Ramos (cell line): Measurements from ENCODE around the gene NOTUM.
"Not testable (repeated sequence)": the region's sequence is repeated elsewhere in the genome, so short reads cannot be mapped to it uniquely, and the experiment has no call there.

Source experiments
- in situ Hi-C: fragments of 300-500 bp; cut with MboI; formaldehyde crosslinking; loops from one replicate; pipeline ENCODE4 v1.14.3; 2022; ENCODE audit warnings: low sequenced_read_pairs; ENCODE audit not compliant: unreplicated experiment

Gene NOTUM

DNA sequence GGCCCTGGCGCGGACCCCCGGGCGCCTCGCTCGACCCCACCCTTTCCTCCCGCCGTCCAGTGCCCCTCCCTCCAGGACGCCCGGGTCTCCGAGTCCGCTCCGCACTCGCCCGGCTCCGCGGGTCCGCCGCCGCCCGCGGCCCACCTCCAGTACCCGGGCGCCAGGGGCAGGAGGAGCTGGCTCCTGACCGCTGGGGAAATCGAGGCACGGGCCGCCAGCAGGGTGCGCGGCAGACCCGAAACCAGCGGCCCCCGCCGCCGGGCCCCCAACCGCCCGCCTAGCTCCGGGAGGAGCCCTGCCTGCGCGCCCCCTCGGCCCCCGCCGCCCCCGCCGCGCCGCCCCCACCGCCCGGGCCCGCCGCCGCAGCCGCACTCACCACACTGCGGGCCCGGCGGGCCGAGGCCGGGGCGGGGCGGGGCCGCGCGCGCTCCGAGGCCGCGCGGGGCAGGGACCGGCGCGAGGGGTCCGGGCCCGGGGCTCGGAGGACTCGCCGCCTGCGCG lies 33.8 kb downstream of the NOTUM start:
- in situ Hi-C loops, result no loop called here

DNA sequence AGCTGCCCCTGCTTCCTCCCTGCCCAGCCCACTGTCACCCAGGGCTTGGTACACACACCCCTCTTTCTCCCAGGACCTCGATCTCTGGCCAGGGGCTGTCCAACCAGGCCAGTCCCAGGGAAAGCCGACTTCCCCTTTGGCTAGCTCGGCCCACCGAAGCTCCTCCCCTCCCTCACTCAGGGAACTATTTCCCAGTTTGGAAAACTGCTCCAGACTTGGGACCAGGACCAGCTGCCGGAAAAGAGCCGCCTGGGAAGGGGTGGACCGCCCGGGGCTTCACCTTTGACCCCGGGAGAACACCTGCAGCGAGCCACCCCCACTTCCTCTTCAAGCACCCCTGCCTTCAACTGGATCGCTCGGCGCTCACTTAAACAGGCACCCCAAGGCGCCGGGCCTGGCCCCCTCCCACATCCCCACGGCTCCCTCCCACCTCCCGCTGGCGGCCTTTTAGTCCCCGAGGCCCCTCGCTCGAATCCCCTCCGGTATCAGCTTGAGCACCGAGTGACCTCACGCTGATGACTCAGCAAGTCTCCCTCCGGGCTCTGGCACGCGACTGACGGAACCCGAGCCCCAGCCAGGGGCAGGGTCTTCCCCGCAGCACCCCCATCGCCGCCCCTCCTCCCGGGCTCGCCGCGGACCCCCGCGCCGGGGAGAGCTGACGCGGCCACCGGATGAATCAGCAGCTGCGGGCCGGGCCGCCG lies 34.4 kb downstream of the NOTUM start:
- in situ Hi-C loops, result no loop called here

DNA sequence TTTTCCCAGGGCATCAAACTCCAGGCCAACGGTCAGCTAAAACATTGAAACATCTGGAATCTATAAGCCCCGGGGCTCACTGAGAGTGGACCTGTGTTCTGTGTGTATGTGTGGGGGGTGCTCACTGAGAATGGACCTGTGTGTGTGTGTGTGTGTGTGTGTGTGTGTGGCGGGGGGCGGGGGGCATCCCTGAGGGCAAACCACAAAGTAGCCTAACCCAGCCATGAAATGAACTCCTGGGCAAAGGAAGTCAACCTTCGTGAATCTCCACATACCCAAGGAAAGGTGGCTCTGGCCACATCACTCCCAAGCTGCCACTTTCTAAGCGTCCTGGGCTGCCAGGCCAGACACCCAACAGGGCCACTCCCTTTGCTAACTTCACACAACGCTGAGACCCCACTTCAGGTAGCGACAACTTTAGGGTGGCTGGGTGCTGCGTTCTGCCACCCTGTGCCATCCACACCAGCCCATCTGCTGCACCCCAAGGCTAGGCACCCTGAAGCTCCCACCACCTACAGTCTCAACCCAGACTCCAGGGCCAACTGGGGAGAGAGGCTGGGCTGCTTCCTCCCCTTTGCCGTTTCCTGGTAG lies 35.0 kb downstream of the NOTUM start:
- in situ Hi-C loops, result no loop called here

DNA sequence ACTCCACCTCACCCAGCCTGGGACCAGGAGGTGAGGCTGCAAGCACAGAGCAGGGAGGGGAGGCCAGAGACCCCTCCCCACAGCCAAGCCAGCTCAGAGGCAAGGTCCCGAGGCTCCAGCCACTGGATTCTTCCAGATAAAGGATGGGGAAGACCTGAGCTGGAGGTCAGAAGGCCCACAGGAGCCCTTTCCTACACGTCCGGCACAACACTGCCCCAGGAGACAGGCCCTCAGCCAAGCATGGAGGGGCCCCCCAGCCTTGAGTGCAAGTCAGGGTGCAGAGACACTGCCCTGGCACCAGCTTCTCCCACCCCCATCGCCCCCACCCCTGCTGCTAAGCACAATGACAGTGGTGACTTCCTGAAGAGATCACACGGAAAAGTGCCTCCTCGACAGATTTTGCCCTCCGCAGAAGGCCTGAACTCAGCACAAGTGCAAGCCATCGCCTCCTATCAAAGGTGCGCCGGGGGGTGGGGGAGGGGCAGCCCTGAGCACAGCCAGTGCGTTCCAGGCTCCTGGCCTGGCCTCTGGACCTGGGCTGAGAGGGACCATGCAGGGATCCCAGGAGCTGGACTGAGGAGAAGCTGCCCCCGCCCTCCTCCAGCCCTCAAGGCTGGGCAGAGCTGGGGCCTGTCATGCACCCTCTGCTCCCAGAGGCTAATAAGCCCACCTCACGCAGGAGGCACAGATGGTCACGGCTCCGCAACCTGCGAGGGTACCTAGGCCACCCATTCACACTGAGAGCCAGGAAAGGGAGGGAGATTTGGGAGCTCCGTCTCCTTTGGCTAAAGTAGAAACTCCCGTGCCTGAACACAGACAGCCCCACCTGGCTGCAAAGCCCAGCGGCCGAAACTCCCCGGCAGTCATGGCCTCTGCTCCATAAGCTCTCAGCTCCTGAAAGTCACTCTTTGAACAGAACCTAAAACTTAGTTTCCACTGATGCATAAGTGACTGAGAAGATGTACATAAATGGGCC lies 36.1 kb downstream of the NOTUM start:
- in situ Hi-C loops, result no loop called here

DNA sequence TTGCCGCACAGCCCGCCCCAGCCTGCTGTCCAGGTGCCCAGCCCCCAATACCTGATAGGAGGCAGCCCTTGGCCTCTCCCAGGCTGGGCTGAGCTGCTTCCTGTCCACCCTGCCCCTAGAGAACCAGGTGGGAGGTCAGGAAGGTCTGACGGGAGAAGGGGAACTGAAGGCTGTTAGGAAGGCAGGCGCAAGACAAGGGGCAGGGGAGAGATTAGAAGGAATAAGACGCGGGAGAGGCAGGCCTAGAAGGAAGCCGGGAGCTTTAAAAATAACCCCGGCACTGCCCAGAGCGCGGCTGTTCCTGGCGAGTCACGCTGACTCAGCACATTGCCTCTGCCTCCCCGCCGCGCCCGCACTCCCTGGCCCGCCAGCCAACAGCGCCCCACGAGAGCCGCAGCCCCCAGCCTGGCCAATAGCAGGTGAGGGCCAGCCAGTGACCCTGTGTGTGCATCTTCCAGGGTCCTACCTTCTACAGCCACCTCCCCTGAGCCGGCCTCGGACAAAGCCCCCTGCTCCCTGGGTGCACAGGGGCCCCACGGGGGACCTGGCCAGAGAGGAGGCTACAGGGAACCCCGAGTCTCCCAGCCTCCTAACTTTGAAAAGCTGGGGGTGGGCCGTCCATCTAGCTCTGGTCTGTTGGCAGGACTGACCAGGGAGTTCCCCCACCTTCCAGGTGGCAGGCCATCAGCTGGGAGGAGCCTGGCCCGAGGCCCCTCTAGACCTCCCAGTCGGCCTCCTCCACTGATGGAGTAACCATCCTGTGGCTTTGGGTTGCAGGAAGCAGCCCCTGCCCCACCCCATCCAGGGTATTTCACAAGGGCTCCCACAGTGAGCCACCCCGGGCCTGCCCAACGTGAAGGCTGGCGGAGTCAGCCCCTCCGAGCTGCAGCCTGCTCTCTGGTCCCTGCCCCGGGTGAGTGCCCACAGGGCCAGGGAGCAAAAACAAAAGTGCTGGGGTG lies 37.4 kb downstream of the NOTUM start:
- in situ Hi-C loops, result no loop called here

DNA sequence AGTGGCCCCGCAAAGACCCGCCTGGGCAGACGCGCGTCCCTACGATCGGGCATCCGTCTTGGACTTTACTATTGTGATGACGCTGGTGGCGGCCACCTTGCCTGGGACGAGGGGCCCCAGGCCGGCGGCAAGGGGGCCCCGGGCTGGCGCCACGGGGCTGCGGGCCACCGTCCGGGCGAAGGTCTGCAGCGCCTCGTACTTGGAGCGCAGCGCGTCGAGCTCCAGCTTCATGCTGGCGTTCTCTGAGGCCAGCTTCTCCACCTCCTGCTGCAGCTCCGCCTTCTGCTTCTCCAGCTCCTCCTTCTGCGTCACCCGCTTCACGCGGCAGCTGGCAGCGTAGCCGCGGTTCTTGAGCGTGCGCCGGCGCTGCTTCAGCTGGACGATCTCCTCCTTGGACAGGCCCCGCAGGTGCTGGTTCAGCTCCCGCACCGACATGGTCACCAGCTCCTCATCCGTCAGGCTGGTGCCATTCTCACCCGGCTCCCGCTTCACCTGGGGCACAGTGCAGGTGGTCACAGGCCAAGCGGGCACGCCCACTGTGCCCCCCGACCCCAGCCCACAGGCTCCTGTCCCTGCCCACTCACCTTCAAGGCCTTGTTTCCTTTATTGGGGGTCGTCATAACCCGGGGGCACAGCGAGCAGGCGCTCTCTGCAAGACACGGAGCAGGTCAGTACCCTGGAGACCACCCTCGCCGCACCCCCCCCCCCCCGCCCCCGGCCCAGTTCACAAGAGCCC lies 38.3 kb downstream of the NOTUM start:
- in situ Hi-C loops, result no loop called here

DNA sequence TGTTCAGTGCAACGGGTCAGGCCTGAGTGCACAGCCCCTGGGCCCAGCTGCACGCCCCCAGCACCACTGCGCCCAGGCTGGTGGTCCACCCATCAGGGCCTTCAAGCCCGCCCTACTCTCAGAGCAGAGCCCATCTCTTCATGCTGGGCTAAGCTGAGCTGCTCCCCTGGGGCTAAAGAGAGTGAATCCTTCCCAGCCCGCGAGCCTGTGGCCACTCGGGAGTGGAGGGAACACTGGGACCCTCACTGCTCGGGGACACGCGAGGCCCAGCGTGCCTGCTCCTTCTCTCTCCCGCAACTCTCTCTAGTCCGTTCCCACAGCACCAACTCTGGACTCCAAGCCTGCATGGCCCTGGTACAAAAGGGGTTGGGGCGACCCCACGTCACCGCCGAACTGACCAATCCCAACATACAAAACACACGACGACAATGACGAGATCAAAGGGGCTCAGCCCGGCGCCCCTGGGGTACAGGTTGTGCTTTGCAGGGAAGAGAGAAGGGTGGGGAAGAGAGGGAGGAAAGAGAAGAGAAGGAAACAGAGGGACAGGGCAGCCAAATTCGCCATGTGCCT lies 38.9 kb downstream of the NOTUM start:
- in situ Hi-C loops, result no loop called here

DNA sequence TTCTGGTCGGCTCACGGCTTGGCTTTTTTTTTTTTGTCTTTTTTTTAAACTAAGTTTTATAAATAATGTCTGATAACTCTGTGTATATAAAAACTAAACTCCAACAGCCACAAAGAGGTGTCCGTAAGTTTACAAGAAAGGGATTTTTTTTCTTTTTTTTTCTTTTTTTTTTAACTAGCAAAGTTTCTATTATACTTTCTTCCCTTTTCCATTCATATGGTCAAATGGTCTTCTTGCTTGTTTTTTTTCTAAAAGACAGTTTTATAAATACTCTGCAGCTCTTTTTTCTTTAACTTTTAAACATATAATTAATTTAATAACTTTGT lies 39.5 kb downstream of the NOTUM start:
- in situ Hi-C loops, result no loop called here

DNA sequence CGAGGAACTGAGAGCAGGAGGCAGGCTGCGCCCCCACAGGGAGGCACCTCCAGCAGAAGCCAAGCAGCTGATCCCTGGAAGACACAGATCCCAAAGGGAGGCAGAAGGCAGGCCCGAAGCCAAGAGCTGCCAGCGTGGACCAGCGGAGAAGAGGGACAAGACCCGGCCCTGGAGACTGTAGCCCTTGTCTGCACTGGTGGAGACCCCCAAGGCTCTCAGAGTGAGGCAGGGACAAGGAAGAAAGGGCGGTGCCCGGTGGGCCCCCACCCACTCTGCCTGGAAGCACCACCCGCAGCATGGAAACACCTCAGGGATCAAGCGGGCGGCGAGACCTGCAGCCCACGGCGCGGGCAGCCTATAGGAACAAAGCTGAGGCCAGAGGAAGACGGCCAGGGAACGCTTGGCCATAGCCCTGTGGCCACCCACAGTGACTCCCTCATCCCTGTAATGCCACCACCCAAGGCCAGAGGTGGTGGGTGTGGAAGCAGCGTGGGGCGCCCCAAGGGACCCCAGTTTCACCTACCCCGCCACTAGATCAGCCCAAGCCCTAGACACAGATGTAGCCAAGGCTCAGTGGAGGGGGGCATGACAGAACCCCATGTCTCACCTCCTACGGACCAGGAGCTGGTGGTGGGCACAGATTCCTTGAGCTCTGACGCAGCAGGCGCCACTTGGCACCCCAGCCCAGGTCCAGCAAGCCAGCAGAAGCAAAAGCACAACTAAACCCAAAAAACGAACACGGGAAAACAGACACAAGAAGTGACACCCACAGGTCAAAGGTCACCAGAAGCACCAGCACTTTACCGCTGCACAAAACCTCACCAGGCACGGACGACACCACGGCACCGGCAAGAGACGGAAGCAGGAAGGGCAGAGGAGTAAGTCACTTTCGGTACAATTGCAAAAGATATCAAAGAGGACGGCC lies 40.1 kb downstream of the NOTUM start:
- in situ Hi-C loops, result no loop called here

DNA sequence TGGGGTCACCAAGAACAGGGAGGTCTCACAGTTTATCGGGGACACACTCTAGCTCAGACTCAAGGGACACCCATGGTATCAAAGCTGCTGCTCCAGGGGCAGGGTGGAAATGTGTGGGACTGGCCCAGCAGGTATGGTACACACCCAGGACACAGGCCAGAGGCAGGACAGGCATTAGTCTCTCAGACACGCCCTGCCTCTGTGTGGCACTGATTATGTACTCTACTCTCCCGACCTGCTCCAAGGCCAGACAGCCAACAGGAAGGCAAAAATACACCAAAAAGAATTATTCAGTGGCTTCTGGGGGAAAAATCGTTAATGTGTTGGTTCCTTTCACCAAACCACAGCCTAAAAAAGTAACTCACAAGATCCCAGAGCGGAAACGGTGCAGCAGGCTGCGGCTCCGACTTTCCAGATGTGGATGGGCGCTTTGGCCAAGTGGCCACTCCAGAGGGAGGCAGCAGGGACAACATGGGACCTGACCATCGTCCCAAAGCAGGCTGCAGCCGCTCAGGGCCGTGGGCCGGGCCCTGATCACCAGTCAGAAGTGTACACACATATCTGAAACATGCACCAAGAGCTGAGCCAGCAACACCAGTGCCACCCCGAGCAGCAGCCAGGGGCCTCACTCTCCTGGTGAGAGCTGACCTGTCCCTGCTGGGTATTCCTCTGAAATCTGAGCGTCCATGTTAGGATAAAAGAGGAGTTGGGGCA lies 42.0 kb downstream of the NOTUM start:
- in situ Hi-C loops, result no loop called here

DNA sequence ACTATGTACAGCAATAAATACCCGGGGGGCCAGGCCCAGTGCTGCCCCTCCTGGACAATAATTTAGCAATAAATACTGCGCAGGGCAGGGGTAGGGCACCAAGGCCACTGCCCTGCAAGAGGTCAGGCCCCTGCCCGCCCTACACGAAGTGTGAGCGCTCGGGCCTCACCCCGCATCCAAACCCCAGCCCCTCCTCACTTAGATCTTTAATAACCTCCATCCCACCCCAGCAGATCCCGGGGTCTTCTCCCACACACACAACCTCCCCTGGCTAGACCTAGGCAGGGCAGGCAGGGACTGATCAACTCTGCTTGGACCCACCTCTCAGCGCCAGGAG lies 42.7 kb downstream of the NOTUM start:
- in situ Hi-C loops, result not testable (repeated sequence)

DNA sequence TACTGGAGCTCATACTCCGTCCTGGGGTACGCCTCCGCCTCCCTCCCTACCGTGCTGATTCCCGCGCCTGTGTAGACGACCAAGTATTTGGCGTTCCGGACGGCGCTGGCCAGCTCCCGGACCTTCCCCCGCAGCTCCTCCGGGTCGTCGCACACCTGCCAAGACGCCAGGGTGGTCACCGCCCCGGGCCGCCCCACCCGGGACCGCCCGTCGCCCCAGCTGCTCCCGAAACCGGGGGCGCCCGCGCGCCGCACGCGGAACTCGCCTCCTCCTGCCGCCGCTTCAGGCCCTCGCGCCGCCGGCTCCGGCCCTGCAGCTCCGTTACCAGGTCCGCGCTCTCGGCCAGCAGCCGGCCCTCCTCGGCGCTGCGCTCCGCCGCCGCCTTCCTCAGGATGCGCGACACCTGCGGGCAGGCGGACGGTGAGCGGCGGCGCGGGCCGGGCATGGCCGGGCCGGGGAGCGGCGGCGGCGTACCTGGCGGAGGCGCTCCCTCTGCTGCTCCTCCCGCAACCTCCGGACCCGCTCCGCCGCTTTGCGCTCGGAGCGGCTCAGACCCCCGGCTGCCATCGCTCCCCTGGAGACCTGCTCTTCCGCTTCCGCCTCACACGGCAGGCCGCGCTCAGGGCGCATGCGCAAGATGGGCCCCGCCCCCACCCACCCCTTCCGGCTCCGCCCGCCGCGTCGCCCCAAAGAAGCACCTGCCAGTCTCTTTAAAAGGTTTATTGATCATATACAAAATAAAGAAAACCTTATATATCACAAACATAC lies 43.2 kb downstream of the NOTUM start, which contains the start of gene SIRT7:
Gene SIRT7, minus strand, starts transcription at position 612 of the 768 bp plus-strand sequence. Its CDS starts 45 bp downstream, at position 567.
- in situ Hi-C loops, result no loop called here

DNA sequence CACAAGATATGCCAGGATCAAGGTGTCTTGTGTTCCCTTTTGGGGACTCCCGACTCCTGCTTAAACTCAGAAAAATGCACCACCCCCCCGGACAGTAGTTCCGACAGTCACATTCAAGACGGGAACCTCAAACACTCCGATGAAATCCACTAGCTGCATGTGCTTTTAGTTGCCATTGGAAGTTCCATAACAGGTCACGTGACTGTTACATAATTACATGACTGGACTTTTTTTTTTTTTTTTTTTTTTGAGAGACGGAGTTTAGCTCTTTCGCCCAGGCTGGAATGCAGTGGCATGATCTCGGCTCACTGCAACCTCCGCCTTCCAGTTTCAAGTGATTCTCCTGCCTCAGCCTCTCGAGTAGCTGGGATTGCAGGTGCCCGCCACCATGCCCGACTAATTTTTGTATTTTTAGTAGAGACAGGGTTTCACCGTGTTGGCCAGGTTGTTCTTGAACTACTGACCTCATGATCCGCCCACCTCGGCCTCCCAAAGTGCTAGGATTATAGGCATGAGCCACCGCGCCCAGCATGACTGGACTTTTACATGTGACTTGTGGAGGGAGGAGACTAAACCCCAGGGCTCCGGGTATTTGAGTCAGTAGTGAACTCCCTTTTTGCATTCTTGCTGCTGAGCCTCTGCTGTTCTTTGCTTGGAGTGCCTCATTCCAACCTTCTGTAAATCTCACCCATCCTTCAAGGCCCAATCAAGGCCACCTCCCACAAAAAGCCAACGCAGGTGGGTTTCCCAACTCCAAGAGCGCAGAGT lies 44.6 kb downstream of the NOTUM start:
- in situ Hi-C loops, result no loop called here

DNA sequence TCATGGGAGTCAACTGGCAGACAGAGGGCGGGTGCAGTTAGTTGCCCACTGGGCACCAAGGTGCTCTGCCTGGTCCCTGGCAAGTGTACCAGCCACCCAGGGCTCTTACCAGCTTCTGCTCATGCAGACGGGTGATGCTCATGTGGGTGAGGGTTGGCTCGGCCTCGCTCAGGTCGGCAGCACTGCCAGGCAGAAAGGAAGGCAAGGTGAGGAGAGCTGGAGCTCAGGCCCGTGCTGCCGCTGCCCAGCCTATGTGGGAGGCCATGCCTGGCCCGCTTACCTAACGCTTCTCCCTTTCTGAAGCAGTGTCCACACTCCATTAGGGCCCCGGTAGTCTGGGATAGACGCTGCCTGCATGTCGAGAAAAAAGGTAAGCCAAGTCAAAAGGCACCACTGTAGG lies 45.7 kb downstream of the NOTUM start:
- in situ Hi-C loops, result no loop called here

DNA sequence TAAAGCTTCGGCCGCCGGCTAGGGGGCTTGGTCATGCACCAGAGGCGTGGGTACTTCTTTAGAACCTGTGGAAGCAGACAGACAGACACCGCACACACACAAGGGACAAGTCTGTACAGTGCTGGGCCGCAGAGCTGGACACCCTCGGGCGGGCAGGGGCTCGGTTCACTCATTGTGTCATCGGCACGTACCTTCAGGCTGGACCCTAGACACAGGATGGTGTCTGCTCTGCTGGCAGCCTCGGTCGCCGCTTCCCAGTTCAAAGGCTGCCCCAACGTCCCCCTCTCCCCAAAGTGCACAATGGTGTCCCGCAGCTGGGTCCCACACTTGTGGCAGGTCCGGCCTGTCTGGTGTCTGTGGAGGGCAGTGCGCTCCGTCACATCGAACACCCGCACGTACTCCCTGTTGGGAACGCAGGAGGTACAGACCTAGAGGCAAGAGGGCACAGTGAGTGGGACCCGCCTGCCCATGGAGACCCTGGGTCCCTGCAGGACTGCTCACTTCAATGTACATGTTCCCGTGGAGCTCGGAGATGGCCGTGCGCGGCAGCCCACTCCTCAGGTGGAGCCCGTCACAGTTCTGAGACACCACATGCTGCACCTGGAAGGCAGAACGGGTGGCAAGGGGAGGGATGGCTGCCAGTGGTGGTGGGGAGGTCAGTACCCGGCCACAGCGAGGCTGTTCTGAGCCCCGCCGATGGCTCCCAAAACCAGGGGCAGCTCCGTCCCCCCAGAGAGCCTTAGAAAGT lies 46.7 kb downstream of the NOTUM start:
- in situ Hi-C loops, result no loop called here
